Measurements from ENCODE around the gene IGFBP7. TPM values are rescaled to one million over a fixed set of nuclear protein-coding genes. Genes with fewer than 3 reads are reported as not detected.

Gene IGFBP7, protein sequence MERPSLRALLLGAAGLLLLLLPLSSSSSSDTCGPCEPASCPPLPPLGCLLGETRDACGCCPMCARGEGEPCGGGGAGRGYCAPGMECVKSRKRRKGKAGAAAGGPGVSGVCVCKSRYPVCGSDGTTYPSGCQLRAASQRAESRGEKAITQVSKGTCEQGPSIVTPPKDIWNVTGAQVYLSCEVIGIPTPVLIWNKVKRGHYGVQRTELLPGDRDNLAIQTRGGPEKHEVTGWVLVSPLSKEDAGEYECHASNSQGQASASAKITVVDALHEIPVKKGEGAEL
- 263 and 2,449 TPM in 2 replicates for total RNA-seq (ENCODE audit: low replicate concordance)

DNA sequence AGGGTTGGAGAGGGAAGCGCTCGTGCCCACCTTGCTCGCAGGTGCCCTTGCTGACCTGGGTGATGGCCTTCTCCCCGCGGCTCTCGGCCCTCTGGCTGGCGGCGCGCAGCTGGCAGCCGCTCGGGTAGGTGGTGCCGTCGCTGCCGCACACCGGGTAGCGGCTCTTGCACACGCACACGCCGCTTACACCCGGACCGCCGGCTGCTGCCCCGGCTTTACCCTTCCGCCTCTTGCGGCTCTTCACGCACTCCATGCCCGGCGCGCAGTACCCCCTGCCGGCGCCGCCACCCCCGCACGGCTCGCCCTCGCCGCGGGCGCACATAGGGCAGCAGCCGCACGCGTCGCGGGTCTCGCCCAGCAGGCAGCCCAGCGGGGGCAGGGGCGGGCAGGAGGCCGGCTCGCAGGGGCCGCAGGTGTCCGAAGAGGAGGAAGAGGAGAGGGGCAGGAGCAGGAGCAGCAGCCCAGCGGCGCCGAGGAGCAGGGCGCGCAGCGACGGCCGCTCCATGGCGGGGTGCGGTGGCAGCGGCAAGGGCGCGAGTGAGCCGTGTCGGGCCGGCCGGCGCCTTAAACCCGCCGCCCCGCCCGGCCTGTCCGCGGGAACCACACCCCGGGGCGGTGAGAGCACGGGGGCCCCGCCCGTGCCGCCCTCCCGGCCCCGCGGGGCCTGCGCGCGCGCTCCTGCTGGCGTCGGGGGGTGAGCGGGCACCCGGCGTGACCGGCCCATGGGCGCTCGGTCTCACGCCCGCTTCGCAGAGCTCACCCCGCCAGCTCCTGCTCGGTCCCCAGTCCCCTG lies at the start of gene IGFBP7:
Gene IGFBP7 (minus strand): TSS at position 539 of the 793 bp plus-strand sequence. CDS start 34 bp downstream, at position 505.
- peak; percentile 49 for DNase-seq (ENCODE audit: low read depth)
- TF ChIP-seq, protein P1, sequence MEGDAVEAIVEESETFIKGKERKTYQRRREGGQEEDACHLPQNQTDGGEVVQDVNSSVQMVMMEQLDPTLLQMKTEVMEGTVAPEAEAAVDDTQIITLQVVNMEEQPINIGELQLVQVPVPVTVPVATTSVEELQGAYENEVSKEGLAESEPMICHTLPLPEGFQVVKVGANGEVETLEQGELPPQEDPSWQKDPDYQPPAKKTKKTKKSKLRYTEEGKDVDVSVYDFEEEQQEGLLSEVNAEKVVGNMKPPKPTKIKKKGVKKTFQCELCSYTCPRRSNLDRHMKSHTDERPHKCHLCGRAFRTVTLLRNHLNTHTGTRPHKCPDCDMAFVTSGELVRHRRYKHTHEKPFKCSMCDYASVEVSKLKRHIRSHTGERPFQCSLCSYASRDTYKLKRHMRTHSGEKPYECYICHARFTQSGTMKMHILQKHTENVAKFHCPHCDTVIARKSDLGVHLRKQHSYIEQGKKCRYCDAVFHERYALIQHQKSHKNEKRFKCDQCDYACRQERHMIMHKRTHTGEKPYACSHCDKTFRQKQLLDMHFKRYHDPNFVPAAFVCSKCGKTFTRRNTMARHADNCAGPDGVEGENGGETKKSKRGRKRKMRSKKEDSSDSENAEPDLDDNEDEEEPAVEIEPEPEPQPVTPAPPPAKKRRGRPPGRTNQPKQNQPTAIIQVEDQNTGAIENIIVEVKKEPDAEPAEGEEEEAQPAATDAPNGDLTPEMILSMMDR (IDR thresholded peaks at IDR 0.05; ENCODE audit: insufficient read depth, low read length) = no peak
- H3K4me3 ChIP-seq (ENCODE audit: low read depth, low read length) = peak within 1 kb of the TSS; percentile 84

DNA sequence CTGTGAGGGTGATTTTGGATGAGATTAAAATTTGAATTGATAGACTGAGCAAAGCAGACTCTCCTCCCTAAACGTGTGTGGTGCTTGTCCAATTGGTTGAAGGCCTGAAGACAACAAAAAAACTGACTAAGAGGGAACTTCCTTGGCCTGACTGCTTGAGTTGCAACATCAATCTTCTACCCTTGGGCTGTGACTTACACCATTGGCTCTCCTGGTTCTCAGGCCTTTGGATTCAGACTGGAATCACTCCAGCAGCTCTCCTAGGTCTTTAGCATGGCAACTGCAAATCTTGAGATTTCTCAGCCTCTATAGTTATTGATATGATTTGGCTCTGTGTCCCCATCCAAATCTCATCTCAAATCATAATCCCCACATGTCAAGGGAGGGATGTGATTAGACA lies 49.7 kb upstream of the IGFBP7 start:
- peak; percentile 9 for DNase-seq (ENCODE audit: low read depth)
- TF ChIP-seq, protein P1 (IDR thresholded peaks at IDR 0.05; ENCODE audit: insufficient read depth, low read length) = no peak

DNA sequence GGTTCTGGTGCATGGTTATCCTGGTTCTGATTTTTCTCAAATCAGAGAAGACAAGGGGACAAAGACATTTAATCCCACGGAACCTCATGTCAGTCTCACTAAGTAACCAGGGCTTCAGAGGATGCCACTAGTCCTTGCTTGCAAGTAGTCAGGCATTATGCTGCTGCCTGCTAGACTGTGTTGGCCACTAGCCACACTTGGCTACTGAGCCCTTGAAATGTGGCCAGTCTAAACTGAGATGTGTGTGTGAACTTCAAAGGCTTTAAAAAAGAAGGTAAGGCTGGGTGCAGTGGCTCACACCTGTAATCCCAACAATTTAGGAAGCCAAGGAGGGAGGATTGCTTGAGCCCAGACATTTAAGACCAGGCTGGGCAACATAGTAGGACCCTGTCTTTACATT lies 48.6 kb upstream of the IGFBP7 start:
- peak; percentile 43 for DNase-seq (ENCODE audit: low read depth)
- TF ChIP-seq, protein P1 (IDR thresholded peaks at IDR 0.05; ENCODE audit: insufficient read depth, low read length) = no peak

More for the DNA sequence above, 49.7 kb upstream of the IGFBP7 start:
- no peak overlapping the region for H3K4me3 ChIP-seq (ENCODE audit: low read depth, low read length)

DNA sequence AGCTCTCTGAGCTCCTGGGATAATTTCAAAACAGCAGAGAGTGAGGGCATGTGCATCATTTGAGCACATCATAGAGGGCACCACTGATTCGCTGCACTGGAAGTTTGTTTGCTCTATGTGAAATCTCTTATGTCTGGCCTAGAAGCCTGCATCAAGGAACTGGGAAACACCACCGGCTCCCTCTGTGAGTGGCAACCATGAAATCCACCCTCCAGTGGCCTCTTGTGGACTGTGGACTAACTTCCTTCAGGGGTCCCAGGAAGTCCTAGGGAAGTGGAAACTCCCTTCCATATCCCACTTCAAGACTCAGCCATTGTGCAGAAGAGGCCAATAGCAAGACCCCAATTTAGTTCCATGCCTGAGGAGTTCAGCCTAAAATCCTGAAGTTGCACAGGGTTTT lies 48.0 kb upstream of the IGFBP7 start:
- TF ChIP-seq, protein P1 (IDR thresholded peaks at IDR 0.05; ENCODE audit: insufficient read depth, low read length) = peak; percentile 19
- no peak overlapping the region for H3K4me3 ChIP-seq (ENCODE audit: low read depth, low read length)
- peak; percentile 26 for DNase-seq (ENCODE audit: low read depth)

More for the DNA sequence above, 48.6 kb upstream of the IGFBP7 start:
- H3K4me3 ChIP-seq (ENCODE audit: low read depth, low read length) = no peak overlapping the region

DNA sequence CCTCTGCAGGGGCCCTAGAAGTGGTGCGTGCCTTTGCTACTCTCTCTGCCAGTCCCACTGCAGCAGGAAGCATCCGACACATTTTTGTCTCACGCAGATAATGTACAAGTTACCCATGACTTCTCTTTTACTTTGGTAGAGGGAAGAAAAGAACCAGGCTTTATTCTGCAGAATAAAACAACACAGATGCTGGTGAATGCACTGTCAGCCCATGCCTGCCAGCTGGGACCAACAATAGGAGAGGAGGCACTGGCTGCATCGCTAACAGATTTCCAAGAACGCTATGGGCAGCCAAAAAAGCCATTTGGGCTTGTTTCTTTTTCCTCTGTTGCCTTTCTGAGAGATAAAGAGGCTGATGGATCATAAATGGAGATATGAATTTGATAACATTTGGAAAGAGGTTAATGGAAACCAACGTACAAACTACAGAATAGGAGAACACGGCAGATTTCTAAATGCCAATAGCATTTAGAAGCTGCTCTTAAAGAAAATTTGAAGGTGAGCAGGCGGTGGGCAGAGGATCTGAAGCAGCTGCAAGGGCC lies 47.5 kb upstream of the IGFBP7 start:
- no peak for DNase-seq (ENCODE audit: low read depth)
- H3K4me3 ChIP-seq (ENCODE audit: low read depth, low read length) = no peak overlapping the region
- TF ChIP-seq, protein P1 (IDR thresholded peaks at IDR 0.05; ENCODE audit: insufficient read depth, low read length) = no peak

DNA sequence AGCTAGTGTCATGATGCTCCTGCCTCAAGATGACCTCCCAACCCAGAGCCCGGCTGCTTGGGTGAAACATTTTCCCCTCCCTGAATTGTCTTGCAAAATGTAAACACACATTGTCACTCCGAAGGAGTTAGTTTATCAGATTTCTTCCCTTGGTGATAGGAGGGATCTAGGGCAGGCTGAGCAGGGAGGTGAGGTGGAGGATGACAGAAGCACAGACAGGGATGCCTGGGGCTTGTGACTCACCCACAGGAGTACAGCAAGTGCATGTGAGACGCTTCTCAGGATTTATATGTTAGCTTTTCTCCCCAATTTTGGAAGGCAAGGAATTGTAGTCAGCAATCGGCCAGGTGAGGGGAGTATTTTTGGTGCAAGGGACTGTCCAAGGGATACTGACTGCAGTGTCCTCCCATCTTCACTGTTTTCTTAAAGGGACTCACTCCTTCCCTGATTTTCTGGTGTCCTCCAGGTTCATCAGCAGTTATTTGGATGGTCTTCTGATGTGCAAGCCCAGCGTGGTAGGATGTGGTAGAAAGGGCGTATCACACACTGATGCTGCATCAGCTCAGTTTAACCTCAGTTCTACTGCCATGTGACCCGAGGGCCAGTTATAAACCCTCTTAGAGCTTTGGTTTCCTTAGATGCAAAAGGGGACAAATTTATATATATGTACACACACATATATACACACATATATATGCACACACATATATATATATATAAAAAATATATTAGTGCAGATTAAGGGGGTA lies 46.2 kb upstream of the IGFBP7 start:
- H3K4me3 ChIP-seq (ENCODE audit: low read depth, low read length) = no peak overlapping the region
- no peak for DNase-seq (ENCODE audit: low read depth)
- TF ChIP-seq, protein P1 (IDR thresholded peaks at IDR 0.05; ENCODE audit: insufficient read depth, low read length) = no peak
